ENCODE measurements around the gene ZNF20.

The ZNF20 gene

DNA sequence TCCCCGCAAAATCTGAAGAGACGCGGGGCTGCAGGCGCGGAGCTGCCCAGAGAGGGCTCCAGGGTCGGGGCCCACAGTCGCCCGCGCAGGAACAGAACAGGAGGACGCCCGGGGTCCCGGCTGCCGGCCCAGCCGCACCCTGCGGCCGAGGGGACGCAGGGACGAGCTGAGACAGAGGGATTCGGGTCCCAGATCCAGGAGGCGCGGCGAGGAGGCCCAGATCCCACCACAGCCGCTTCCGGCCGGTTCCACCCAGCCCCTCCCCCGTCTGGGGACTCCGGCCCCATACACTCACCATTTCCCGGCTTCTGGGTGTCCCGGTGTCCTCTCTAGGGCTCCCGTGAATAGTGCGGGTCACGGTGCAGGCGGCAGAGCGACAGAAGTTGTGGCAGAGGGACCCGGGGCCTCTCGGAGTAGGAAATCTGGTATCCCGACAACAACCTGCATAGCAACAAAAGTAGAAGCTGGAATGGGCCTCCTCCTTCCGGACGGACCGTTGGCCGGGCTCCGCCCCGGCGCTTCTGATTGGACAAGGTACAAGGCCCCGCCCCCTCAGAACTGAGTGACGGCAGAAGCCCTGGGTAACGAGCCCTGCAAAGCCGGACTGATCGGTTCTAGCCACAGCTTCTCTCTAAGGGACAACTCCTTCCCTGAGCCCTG, at the start of gene ZNF20:
Gene ZNF20, minus strand, starts transcription at position 466 of the 660 bp plus-strand sequence. Its CDS starts 168 bp downstream, at position 298.
- DNase-seq (ENCODE audit: low read depth), result peak; percentile 80

DNA sequence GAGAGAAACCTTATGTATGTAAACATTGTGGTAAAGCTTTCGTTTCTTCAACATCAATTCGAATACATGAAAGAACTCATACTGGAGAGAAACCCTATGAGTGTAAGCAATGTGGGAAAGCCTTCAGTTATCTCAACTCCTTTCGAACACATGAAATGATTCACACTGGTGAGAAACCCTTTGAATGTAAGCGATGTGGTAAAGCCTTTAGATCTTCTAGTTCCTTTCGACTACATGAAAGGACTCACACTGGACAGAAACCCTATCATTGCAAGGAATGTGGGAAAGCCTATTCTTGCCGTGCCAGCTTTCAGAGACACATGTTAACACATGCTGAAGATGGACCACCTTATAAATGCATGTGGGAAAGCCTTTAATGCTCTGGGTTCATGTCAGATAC, 47.5 kb upstream of the ZNF20 start:
- DNase-seq (ENCODE audit: low read depth), result no peak

DNA sequence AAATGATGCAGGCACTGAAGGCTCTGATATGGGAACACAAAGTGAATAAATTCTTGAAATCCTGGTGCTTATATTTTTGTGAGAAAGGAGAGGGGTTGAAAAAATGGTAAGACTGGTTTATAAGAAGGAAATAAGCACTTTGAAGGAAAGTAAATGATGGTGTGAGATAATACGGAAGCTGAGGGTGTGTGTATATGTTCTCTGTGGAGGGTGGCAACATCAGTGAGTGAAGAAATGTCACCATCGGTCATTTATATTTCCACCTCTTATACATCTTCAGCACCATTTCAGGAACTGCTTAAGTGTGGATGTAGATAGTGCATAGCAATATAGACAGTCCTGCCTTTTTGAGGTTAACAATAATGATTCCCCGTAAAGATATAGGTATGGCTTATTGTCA, 40.2 kb upstream of the ZNF20 start:
- DNase-seq (ENCODE audit: low read depth), result no peak

DNA sequence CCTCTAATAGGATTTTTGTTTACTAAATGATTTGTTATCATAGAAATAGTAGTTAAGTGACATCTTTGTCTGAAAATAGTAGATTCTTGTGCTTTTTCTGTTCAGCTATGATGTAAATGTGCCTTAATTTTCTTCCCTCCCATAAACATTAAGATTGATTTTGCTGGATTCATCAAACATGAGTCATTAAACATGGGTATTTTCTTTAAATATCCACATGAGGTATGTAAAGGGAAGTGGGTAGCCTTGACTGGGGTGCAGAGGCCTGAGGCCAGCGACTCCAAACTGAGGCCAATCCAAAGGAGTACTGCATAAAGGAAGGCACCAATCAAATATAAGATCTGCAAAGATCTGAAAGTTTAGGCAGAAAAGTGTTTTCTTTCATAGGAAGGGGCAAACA, 26.5 kb upstream of the ZNF20 start:
- DNase-seq (ENCODE audit: low read depth), result no peak

DNA sequence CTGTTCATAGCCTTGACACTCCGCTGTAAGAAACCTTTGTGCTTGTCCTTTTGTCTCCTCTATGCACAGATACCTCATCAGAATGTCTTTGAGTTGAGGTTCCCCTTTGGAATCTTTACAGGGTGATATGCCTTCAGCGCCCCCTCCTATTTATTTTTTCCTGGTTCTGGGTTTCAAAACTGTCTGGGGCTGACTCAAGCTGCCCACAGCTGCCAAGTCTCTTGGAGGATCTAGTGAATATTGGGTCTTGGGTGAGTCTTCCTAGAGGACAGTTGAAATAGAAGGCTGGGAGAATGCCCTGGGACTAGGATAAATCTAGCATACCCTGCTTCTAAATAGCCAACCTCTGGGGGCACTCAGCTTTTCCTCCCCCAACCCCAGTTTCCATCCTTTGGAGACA, 23.7 kb upstream of the ZNF20 start:
- no peak for DNase-seq (ENCODE audit: low read depth)

DNA sequence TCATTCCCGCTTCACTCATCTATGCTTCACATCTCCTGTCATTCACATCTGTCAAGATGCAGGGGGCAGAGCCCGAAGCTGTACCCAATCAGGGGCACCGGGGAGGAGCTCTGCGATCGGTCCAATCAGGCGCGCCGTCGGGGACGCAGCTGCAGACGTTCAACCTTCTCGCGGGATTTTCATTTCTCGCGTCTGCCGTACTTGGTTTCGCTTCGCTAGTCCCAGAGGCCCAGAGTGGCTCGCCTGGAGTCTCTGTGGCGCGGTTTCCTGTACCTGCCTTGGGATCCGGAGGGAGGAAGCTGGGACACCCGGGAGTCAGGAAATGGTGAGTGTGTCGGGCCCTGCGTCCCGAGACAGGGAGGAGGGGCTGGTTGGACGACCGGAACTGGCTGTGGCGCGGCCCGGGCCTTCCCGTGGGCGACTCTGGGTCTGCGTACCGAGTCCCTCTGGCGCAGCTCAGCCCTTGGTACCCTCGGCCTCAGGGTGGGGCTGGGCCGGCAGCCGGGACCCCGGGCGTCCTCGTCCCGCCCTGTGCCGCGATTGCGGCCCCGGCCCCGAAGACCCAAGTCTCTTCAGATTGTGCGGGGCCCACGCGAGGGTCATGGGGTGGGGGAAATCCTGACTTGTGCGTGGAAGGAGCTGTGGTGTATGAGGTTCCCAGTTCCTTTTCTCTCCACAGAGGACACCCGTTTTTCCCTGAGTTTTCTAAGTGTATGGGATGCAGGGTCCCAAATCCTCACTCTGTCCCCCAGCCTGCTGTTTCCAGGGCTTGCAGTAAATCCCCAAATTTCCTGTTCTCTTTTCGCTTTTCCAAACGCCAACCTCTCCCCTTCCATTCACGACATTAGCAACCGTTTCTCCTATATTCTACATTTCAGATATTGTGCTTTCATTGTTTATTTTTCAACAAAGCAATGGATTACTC, 23.0 kb upstream of the ZNF20 start, which contains the start of gene ZNF136:
Gene ZNF136, plus strand, starts transcription at position 215 of the 925 bp plus-strand sequence. Its CDS starts 108 bp downstream, at position 323.
- DNase-seq (ENCODE audit: low read depth), result peak; percentile 87

DNA sequence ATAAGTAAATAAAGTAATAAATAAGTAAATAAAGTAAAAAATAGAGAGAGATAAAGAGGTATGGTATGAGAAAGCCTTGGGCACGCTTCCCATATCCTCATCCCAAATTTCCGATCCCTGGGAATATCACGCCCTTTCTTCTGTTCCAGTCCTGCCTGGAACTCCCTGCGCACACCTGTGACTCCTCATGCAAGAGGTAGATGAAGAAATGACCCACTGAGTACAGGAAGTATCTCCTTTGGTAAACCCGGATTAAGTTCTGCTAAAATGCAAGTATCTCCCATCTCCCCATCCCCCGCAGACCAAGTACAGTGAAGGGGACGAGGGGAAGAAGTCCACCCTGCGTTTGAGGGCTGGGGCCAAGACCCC, 22.3 kb upstream of the ZNF20 start:
- no peak for DNase-seq (ENCODE audit: low read depth)

DNA sequence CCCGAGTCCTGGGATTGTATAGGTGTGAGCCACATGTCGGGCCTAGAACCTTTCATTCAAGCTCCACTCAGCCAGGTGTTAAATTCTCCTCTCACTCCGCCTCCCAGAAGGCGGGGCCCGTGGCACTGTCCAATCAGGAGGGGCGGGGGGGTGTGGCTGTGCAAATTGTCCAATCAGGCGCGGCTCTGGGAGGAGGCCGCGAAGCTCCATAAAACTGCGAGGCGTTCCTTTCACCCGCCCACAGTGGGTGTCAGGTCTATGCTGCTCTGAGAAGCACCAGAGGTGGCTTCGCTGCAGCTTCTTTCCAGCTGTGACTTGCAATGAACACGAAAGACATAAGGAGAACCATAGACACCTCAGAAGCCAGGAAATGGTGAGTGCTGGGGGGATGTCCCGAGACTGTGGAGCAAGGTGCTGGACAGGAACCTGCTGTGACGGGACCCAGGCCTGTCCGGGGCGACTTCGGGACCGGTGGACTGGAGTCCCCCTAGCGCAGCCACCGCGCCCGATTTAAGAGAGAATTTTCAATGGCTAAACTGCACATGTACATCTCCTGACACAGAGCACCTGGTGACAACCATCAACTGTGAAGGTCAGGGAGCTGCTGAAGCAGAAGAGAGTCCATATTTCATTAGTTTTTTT, 19.7 kb upstream of the ZNF20 start:
- DNase-seq (ENCODE audit: low read depth), result no peak

DNA sequence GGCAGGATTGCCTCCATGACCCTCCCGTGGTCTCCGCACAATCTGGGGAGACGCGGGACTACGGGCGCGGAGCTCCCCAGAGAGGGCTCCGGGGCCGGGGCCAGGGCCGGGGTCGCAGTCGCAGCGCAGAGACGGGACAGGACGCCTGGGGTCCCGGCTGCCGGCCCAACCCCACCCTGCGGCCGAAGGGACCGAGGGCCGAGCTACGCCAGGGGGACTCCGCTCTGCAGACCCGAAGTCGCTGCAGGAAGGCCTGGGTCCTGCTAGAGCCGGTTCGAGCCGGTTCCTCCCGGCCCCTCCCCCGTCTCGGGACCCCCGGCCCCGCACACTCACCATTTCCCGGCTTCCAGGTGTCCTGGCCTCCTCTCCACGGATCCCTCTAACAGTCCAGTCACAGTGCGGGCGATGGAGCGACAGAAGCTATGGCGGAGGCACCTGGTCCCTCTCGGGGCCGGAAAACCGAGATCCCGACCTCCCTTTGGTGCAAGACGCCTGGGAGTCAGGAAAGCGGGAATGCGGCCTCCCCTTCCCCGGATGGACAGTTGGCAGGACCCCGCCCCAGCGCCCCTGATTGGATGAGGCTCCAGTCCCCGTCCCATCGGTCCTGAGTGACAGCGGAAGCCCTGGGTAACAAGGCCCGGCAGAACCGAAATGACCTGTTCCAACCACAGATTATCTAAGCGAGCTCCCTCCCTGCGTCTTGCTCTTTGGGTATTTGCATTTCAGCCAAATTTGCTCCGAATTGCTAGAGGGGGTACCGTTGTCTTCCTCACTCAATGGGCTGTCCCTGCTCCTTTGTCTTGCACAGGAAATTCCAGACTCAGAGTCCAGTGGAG, 16.3 kb upstream of the ZNF20 start, which contains the start of gene ZNF625:
Gene ZNF625, minus strand, starts transcription at position 512 of the 836 bp plus-strand sequence. Its CDS starts 176 bp downstream, at position 336.
- DNase-seq (ENCODE audit: low read depth), result peak; percentile 13

DNA sequence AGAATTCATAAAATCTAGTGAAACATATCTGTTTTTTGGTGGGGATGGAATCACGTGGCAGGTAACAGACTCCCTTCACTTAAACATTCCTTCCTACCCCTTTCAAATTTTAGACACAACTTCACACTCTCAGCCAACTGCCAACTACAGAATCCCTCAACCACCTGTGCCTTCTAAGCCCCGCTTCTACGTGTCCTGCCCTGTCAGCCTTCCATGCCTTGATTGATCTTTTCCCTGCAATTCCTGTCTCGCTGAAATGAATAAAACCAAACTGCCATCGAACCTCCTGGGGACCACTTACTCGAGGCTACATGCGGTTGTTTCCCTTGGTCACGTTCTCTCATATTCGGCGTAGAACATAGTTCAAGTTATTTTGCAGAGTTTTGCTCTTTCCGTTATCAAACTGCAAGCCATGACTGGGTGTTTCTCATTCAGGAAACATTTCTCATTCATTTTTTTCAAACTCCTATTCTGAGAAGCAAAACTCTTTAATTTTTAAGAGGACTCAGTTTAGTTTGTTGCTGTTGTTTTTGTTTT, 15.2 kb upstream of the ZNF20 start:
- no peak for DNase-seq (ENCODE audit: low read depth)

DNA sequence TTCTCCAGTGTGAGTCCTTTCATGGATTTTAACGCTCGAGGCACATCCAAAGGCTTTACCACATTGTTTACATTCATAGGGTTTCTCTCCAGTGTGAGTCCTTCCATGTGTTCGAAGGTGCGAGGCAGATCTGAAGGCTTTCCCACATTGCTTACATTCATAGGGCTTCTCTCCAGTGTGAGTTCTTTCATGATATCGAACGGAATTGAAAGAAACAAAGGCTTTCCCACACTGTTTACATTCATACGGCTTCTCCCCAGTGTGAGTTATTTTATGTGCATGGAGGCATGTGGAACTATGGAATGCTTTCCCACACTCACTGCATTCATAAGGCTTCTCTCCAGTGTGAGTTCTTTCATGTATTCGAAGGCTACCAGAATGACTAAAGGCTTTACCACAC, 5.2 kb upstream of the ZNF20 start:
- DNase-seq (ENCODE audit: low read depth), result no peak

DNA sequence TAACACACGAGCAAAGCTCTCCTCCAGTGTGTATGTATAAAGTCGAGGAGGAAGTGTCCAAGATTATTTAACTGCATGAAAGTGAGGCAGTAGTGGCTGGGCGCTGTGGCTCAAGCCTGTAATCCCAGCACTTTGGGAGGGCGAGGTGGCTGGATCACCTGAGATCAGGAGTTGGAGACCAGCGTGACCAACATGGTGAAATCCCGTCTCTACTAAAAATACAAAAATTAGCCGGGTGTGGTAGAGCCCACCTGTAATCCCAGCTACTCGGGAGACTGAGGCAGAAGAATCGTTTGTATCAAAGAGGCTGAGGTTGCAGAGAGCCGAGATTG, 1.2 kb upstream of the ZNF20 start:
- no peak for DNase-seq (ENCODE audit: low read depth)

DNA sequence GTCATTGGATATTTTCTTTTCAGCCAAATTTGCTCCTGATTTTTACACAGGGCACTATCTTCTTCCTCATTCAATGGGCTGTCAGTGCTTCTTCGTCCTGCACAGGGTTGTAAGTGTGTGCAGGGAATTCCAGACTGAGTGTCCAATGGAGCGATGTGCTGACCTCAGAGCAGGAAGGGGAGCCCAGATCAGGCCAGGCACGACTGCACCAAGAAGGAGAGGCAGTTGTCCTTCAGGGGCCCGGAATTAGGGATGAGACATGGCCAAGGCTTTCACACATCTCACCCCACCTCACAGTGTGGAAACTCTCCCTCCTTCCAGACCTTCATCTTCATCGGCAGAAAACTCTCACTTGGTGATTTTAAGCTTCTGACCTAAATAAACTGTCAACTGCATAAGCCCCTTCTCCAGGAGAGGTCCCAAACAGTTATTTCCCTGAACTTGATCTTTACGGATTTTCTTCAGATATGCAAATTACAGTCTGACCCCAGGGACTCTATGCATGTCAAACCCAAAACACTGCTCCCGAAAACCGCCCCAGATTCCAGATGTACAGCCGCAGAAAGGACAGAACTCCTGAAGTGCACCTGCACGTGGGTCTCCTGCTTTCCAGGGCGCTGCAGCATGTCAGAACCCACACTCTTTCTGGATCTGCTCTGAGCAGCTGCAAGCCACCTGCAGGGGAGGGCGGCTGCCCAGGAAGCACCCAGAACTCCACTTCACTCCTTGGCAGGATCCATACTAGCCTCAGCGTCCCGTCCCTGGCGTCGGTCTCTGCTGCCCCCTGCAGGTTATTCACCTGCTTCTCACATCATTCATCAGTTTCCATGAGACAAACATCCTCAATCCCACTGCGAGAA, 625 bp upstream of the ZNF20 start:
- peak; percentile 78 for DNase-seq (ENCODE audit: low read depth)

DNA sequence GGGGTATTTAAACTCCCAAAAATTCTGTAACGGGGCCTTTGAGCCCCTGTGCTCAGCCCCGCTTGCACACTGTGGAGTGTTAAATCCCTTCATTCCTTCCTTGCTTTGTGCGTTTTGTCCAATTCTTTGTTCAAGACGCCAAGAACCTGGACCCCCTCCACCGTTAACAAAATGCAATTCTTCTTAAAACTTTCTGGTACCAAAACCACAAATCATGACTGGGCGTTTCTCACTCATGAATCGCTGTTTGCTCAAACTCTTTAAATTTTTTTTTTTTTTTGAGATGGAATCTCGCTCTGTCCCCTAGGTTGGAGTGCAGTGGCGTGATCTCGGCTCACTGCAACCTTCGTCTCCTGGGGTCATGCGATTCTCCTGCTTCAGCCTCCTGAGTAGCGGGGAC, 881 bp downstream of the ZNF20 start:
- no peak for DNase-seq (ENCODE audit: low read depth)

DNA sequence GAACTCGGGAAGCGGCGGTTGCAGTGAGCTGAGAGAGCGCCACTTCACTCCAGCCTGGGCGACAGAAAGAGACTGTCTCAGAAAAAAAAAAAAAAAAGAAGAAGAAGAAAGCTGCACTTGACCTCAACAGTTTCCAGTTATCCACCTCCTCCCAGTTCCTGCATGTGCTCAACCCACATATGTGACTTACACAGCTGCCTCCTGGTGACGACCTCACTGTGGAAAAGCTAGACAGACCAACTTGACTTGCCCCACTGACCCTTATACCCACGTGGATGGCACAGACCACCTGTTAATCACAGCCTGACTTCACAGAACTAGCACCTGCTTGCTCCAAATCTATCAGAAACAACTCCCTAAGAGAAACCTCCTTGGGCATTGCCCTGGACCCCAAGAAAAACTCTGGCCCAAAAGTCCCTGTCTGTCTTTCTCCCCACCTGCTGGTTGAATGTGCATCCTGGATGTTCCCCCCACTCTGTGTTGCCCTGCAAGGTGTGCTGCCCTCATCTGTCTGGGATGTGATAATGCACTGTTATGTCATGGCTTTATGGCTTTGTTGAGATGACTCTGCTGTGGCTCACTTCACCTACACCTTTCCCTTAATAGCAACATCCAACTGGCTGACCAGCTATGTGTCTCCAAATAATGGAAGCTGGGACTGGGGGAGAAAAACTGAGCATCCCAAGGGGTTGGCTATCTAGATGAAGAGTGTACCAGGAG, 2.8 kb downstream of the ZNF20 start:
- DNase-seq (ENCODE audit: low read depth), result no peak

DNA sequence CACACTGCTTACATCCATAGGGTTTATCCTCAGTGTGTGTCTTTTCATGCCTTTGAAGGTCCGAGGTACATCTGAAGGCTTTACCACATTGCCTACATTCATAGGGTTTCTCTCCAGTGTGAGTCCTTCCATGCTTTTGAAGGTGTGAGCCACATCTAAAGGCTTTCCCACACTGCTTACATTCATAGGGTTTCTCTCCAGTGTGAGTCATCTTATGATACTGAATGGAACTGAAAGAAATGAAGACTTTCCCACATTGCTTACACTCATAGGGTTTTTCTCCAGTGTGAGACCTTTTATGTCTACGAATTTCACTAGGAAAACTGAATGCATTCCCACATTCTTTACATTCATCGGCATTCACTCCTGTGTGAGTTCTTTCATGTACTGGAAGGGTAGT, 7.1 kb downstream of the ZNF20 start:
- DNase-seq (ENCODE audit: low read depth), result no peak

DNA sequence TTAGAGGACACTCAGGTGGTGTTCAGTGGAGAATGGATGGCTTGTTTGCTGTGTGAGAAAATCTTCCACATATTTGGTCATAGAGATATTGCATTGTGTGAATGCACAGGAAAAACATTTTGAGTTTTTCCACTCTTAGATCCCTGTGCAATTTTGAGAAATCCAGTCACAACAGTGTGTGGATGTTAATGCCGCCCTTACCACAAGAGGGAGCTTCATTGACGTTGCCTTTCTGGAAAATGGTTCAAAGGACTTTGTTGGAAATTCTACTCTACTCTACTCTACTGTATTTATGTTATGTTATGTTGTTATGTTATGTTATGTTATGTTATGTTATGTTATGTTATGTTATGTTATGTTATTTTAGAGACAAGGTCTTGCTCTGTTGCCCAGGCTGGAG, 13.4 kb downstream of the ZNF20 start:
- DNase-seq (ENCODE audit: low read depth), result no peak

DNA sequence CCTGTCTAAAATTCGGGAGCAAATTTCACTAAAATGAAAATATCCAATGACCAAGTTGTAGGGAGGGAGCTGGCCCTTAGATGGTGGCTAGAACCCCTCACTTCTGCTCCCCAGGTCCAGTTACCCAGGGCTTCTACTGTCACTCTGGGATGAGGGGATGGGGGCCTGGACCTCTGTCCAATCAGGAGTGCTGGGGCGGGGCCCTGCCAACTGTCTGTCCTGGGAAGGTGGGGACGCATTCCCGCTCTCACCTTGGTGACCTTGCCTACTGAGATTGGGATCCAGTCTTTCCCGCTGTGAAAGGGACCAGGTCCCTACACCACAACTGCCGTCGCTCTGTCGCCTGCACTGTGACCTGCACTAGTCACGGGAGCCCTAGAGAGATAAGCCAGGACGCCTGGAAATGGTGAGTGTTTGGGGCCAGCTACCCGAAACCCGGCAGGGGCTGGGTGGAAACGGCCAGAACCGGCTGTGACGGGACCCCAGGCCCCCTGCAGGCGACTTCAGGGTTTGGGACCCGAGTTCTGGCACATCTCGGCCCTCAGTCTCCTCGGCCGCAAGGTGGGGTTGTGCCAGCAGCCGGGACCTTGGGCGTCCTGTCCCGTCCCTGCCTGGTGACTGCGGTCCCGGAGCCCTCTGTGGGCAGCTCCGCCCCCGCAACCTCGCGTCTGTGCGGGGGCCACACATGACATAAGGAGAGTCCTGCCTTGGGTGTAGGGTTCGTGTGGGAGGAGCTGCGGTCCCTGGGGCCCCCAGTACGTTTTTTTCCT, 22.8 kb downstream of the ZNF20 start:
- no peak for DNase-seq (ENCODE audit: low read depth)

DNA sequence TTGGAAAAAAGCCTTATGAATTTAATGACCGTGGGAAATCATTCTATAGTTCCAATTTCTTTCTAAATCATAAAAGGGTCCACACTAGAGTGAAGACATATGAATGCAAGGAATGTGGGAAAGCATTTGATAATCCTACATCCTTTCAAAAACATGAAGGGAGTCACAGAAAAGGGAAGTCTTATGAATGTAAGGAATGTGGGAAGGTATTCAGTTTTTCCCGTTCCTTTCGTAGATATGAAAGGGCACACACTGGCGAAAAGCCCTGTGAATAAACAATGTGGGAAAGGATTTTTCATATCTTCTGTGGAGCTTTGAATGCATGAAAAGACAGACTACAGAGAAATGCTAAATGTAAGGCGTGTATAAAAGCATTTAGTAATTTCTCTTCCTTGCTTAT, 27.0 kb downstream of the ZNF20 start:
- no peak for DNase-seq (ENCODE audit: low read depth)

Measured in activated T-helper 9 cell treated with anti-CD3 and anti-CD28 coated beads, Interleukin-2, amount 50 U/mL, for 16 hours (primary cell).